Natural killer cell (primary cell): ENCODE data around the gene RAP1GAP. TPM values are rescaled to one million over a fixed set of nuclear protein-coding genes. Genes with fewer than 3 reads are reported as not detected.

Source experiments
- ATAC-seq, 3 donors: fragments of 150-1000 bp in 2 of 3; fragments of 200-7000 bp in 1 of 3; cut with Tn5 transposase; 1 replicate in 1 of 3; 2 replicates in 2 of 3; pipeline ENCODE4 v1.10.0; 2021; ENCODE audit warnings: mild to moderate bottlenecking in 2 of 3, moderate library complexity in 2 of 3
- DNase-seq, 2 donors: peaks; one replicate each; pipeline versions ENCODE4 v3.0.0 to v3.0.0-alpha.2; 2013 to 2021; ENCODE audit warnings: mixed read lengths in 1 of 2
- H3K27ac ChIP-seq: one replicate; pipeline ENCODE4 v1.5.1; 2013; ENCODE audit warnings: mild to moderate bottlenecking, low read length
- H3K27me3 ChIP-seq: one replicate; pipeline ENCODE4 v1.6.1; 2013; ENCODE audit warnings: low read length; ENCODE audit not compliant: control insufficient read depth, insufficient read depth
- H3K36me3 ChIP-seq: one replicate; pipeline ENCODE4 v1.6.1; 2013; ENCODE audit warnings: low read length; ENCODE audit not compliant: control insufficient read depth, insufficient read depth
- H3K4me1 ChIP-seq: one replicate; pipeline ENCODE4 v1.6.1; 2013; ENCODE audit warnings: low read length; ENCODE audit not compliant: control insufficient read depth, insufficient read depth
- H3K4me3 ChIP-seq: one replicate; pipeline ENCODE4 v1.5.1; 2013; ENCODE audit warnings: low read length
- H3K9me3 ChIP-seq: one replicate; pipeline ENCODE4 v1.6.1; 2013; ENCODE audit warnings: low read length; ENCODE audit not compliant: control insufficient read depth, insufficient read depth
- H3K27ac Mint-ChIP-seq, 2 donors: one replicate each; pipeline ENCODE4 v1.8.0; 2022; ENCODE audit warnings: mild to moderate bottlenecking in 2 of 2, mixed read lengths in 2 of 2, moderate library complexity in 1 of 2
- H3K27me3 Mint-ChIP-seq, 2 donors: one replicate each; pipeline ENCODE4 v1.8.0; 2022; ENCODE audit warnings: low read depth in 2 of 2, mixed read lengths in 2 of 2
- H3K36me3 Mint-ChIP-seq: one replicate; pipeline ENCODE4 v1.8.0; 2022; ENCODE audit warnings: mixed read lengths
- H3K4me1 Mint-ChIP-seq, 2 donors: one replicate each; pipeline ENCODE4 v1.8.0; 2022; ENCODE audit warnings: mixed read lengths in 2 of 2
- H3K4me3 Mint-ChIP-seq: one replicate; pipeline ENCODE4 v1.8.0; 2022; ENCODE audit warnings: mild to moderate bottlenecking, moderate library complexity, mixed read lengths
- H3K9me3 Mint-ChIP-seq, 2 donors: one replicate each; pipeline ENCODE4 v1.8.0; 2022; ENCODE audit warnings: mixed read lengths in 2 of 2
- WGBS: methylation state at CpG from one replicate; pipeline ENCODE4 v1.1.7; 2013; ENCODE audit warnings: missing lambda C conversion rate; ENCODE audit not compliant: insufficient coverage; 5-methylcytosine and 5-hydroxymethylcytosine counted together
- intact Hi-C: fragments of 100-400 bp; cut with micrococcal nuclease; formaldehyde crosslinking; loops from one replicate; pipeline ENCODE4 v1.14.2; 2022
- total RNA-seq, 4 donors: library from RNA; stranded (reverse); fragments of 120-200 nt in 1 of 4; gene quantifications; one replicate each; pipeline versions ENCODE4 v1.2.3 to v1.2.4, GENCODE V29; 2013 to 2022
- TF ChIP-seq, protein P1 (sequence below): fragments of 200-600 bp; IDR thresholded peaks from one replicate; pipeline ENCODE4 v1.8.0; 2022; ENCODE audit warnings: antibody characterized with exemption

The RAP1GAP gene
- total RNA-seq, 3 donors from 2014 or later (not counting 1 experiment from before 2014, with no cell fraction given): 0.47 to 1.1 TPM; not detected in 1

DNA sequence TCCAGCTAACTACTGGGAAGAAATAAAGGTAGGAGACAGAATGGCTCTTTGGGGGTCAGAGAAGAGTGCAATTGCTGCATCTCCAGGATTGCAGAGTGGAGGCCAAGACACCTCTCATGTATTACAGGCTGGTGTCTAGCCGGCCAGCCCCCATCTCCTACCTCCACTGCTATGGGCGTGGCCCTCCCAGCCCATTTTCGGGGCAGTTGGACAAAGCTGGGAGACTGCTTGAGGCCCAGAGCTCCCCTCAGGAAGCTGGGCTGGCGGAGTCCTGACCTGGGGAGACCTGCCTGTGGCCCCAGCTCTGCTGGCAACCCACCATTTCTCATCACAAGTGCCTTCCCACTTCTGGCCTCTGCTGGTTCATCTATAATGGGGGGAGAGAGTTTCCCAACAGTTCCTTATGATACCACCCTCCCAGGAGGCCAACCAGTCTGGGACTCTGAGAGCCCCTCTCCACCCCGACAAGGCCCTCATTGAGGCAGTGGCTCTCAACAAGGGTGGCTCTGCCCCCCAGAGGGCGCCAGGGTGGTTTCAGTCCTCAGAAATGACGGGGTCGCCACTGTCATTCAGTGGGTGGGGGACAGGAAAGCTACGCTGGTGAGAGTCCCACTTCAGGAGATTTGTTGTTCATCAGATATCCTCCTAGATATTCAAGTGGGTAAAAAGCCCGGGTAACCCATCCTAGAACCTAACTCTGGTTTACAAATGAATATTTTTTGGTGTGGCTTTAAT is 11.5 kb downstream of the RAP1GAP start:
- Mint-ChIP-seq H3K4me3 (no peak overlapping the region), H3K27ac (no peak overlapping the region), H3K27me3 (peaks cover 8 to 27% of the 10 kb centered on the region in 2 donors), H3K36me3 (no peaks in the 10 kb centered on the region), H3K9me3 (no peaks in the 10 kb centered on the region), H3K4me1 (peaks cover 0 to 10% of the 10 kb centered on the region in 2 donors)
- ATAC-seq (no peak), DNase-seq (no peak)
- H3K9me3 ChIP-seq: no peaks in the 10 kb centered on the region
- H3K36me3 ChIP-seq: no peaks in the 10 kb centered on the region
- intact Hi-C loops: loop anchor here (10.0 kb wide), 1 partner anchor 403 kb away; no protein-coding TSS in a partner anchor
- H3K27ac ChIP-seq: no peak overlapping the region
- peaks cover 7% of the 10 kb centered on the region for H3K4me1 ChIP-seq
- H3K27me3 ChIP-seq: peaks cover 10% of the 10 kb centered on the region
- no peak overlapping the region for H3K4me3 ChIP-seq
- WGBS: 62% methylated on average over 10 of the region's 10 CpGs
- TF ChIP-seq, protein P1, sequence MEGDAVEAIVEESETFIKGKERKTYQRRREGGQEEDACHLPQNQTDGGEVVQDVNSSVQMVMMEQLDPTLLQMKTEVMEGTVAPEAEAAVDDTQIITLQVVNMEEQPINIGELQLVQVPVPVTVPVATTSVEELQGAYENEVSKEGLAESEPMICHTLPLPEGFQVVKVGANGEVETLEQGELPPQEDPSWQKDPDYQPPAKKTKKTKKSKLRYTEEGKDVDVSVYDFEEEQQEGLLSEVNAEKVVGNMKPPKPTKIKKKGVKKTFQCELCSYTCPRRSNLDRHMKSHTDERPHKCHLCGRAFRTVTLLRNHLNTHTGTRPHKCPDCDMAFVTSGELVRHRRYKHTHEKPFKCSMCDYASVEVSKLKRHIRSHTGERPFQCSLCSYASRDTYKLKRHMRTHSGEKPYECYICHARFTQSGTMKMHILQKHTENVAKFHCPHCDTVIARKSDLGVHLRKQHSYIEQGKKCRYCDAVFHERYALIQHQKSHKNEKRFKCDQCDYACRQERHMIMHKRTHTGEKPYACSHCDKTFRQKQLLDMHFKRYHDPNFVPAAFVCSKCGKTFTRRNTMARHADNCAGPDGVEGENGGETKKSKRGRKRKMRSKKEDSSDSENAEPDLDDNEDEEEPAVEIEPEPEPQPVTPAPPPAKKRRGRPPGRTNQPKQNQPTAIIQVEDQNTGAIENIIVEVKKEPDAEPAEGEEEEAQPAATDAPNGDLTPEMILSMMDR: no peak

DNA sequence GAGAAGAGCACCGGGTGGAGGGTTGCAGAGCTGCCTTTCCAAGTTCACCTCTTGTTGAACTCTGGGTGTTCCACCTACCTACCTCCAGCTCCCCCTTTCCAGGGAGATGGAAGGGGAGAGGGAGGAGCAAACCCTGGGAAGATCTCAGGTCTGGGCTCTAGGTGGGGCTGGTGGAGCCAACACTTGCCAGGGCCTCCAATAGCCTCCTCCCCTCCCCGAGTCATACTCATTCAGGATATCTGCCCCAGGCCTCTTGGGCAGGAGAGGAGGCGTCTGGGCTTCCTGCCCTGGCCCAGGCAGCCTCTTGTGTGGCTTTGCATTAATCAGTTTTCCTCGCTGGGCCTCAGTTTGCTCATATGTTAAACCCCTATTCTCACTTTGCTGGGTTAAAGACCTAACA is 13.4 kb downstream of the RAP1GAP start:
- H3K4me1 ChIP-seq: peaks cover 17% of the 10 kb centered on the region
- intact Hi-C loops: loop anchor here (10.0 kb wide), 1 partner anchor 401 kb away; no protein-coding TSS in a partner anchor
- Mint-ChIP-seq H3K4me1 (peaks cover 6 to 26% of the 10 kb centered on the region in 2 donors), H3K27me3 (peaks cover 6 to 30% of the 10 kb centered on the region in 2 donors), H3K27ac (no peak overlapping the region), H3K9me3 (no peaks in the 10 kb centered on the region), H3K36me3 (no peaks in the 10 kb centered on the region), H3K4me3 (no peak overlapping the region)
- no peak overlapping the region for H3K27ac ChIP-seq
- H3K36me3 ChIP-seq: no peaks in the 10 kb centered on the region
- DNase-seq (no peak), ATAC-seq (no peak)
- no peak overlapping the region for H3K4me3 ChIP-seq
- 42% methylated on average over 3 of the region's 4 CpGs for WGBS
- H3K9me3 ChIP-seq: no peaks in the 10 kb centered on the region
- TF ChIP-seq, protein P1: no peak
- peaks cover 17% of the 10 kb centered on the region for H3K27me3 ChIP-seq

DNA sequence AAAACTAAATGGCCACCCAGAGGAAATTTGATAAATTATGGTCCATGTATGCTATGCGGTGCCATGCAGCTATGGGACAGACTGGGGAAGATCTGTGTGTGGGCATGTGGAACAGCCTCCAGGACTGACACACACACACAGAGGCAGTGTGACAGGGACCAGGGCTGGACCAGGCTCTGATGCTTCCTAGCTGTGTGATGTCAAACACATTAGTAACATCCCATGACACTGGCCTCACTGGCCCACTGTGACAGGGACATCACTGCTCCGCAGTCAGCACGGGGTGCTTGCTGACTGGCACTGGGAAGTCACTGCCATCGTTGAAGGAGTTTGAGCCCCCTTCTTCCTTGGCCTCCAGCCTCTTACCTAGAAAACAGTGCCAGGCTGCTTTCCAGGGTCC is 13.9 kb downstream of the RAP1GAP start:
- 87% methylated on average over 4 of the region's 4 CpGs for WGBS
- H3K36me3 Mint-ChIP-seq: no peaks in the 10 kb centered on the region
- no peak overlapping the region for H3K4me3 Mint-ChIP-seq
- no peak overlapping the region for H3K27ac ChIP-seq
- no peak for DNase-seq
- H3K4me3 ChIP-seq: no peak overlapping the region
- TF ChIP-seq, protein P1: no peak
- intact Hi-C loops: loop anchor here (10.0 kb wide), 1 partner anchor 400 kb away; no protein-coding TSS in a partner anchor
- H3K9me3 Mint-ChIP-seq: no peaks in the 10 kb centered on the region
- peaks cover 6 to 26% of the 10 kb centered on the region in 2 donors for H3K4me1 Mint-ChIP-seq
- ATAC-seq: no peak
- peaks cover 19% of the 10 kb centered on the region for H3K27me3 ChIP-seq
- H3K4me1 ChIP-seq: peaks cover 21% of the 10 kb centered on the region
- no peaks in the 10 kb centered on the region for H3K9me3 ChIP-seq
- no peak overlapping the region for H3K27ac Mint-ChIP-seq
- no peaks in the 10 kb centered on the region for H3K36me3 ChIP-seq
- peaks cover 7 to 27% of the 10 kb centered on the region in 2 donors for H3K27me3 Mint-ChIP-seq
